Right ventricle myocardium superior (tissue), 1 donor: Measurements from ENCODE around the gene MTHFD1L. TPM values are rescaled to one million over a fixed set of nuclear protein-coding genes. Genes with fewer than 3 reads are reported as not detected.
"Not testable (repeated sequence)": the region's sequence is repeated elsewhere in the genome, so short reads cannot be mapped to it uniquely, and the experiment has no call there.

Experiments used
- ATAC-seq: fragments of 200-7000 bp; cut with Tn5 transposase; one replicate; pipeline ENCODE4 v1.9.1; 2020; ENCODE audit warnings: mild to moderate bottlenecking; ENCODE audit not compliant: poor library complexity
- DNase-seq: peaks from one replicate; pipeline ENCODE4 v3.0.0-alpha.2; 2020
- intact Hi-C: fragments of 100-400 bp; cut with DNase I; formaldehyde crosslinking; loops from one replicate; pipeline ENCODE4 v1.11.2; 2022
- total RNA-seq: library from RNA; stranded (reverse); fragmentation: NEBNext Ultra II Directional; extraction: Animal tissue kit (Norgen Biotek cat#: 25700); gene quantifications from one replicate; pipeline ENCODE4 v1.2.1, GENCODE V29; 2021
- donor health status: DM: no; HTN: yes; CAD: no; lungs with severe emphysema.

MTHFD1L gene
- total RNA-seq, 1 donor from 2014 or later: 2.9 TPM

DNA sequence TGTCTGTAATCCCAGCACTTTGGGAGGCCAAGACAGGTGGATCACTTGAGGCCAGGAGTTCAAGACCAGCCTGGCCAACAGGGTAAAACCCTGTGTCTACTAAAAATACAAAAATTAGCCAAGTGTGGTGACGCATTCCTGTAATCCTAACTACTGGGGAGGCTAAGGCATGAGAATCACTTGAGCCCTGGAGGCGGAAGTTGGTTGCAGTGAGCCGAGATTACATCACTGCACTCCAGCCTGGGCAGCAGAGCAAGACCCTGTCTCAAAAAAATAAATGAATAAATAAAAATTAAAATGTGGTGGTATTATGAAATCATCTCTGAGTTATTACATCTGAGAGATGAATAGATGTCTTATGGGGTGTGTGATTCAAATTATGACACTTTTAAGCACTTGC lies 247.4 kb downstream of the MTHFD1L start:
- ATAC-seq, DNase-seq, intact Hi-C loops: not testable (repeated sequence)

DNA sequence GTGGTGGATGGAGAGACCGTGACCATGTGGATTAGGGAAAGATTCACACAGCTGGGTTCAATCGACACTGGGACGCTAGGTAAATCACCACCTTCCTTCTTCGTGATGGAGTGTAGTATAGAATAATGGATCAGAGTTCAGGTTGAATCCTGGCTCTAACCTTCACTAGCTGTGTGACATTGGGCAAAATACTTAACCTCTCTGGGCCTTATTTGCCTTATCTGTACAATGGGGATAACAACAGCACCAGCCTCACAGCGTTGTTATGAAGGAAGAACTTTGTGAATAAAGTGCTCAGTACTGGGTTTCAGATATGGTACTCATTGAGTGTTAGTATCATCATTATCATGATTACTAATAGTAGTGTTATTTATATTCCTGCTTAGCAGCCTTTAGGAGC lies 248.1 kb downstream of the MTHFD1L start:
- ATAC-seq: no peak
- no peak for DNase-seq
- intact Hi-C loops: no loop called here

DNA sequence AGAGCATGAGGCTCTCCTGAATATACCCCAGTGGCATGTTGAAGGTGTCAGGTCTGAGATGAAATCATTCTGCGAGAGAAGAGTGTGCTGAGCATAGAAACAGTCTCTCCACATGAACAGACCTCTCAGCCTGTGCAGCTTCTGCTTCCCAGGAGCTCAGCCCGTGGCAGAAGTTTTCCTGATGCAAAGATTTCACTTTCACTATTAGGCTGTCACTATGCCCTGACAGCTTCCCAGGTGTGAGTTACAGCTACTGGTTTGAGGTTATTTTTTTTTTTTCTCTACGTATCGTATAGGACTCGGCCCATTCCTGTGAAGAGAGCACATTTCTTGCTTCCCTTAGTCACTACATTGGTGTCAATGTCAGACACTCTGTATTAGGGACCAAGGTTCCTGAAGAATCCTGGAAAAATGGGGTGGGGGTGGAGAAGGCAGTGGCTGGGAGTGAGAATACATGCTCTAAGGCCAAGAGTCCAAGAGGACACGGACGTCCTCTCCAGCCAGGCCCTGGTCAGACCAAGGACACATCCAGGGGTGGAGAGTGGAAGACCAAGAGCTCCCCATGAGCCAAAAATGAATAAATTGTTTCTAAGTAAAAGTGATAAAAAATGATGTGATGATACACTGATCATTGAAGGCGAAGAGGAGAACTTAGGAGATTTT lies 253.1 kb downstream of the MTHFD1L start:
- intact Hi-C loops: no loop called here
- ATAC-seq (no peak), DNase-seq (no peak)

DNA sequence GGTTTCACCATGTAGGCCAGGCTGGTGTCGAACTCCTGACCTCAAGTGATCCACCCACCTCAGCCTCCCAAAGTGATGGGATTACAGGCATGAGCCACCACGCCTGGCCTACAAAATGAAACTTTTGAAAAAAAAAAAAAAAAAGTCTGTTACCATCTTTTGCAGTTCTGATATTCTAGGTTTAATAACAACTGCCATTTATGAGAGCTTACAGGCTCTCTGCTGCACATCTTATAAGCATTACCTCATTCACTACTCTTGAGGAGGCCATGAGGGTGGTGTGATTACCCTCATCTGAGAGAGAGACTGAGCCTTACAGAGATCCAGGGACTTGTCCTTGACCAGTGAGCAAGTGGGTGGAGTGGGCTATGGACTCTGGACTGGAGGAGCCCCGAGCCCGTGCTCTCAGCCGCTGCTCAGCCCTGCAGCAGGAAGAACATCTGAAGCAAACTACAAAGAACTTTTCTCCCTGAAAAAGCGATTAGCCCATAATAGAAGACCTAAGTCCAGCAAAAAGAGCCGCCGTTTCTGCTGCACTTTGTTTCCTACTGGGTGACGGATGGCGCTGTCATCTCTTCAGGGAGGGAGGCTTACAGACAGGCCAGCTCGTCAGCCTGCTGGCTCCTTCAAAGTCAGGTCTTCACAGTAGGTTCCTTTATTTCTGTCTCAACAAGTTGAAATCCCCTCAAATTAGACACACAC lies 254.5 kb downstream of the MTHFD1L start:
- DNase-seq (no peak), ATAC-seq (no peak)
- intact Hi-C loops: no loop called here

DNA sequence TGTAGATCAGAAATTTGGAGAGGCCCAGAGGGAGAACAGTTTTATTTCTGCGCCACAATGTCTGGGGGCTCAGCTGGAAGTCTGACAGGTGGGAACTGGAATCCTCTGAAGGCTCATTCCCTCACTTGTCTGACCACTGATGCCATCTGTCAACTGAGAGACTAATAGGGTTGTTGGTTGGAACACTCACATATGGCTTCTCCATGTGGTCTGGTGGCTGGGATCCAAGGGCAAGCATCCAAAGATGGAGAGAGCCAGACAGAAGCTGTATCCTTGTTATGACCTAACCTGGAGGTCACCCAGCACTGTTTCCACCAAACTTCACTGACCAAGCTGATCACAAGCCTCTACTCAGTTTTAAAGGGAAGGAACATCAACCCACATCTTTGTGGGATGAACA lies 256.4 kb downstream of the MTHFD1L start:
- DNase-seq: peak; percentile 85
- intact Hi-C loops: no loop called here
- ATAC-seq: peak; percentile 97

DNA sequence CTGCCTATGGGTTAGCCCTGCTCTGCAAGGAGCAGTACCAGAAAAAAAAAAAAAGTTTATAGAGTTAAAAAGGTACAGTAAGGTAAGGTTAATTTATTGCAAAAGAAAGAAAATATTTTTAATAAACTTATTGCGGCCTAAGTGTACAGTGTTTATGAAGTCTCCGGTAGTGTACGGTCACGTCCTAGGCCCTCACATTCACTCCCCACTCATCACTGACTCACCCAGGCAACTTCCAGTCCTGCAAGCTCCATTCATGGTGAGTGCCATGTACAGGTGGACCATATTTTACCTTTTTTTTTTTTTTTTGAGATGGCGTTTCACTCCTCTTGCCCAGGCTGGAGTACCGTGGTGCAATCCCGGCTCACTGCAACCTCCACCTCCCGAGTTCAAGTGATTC lies 258.1 kb downstream of the MTHFD1L start:
- DNase-seq, intact Hi-C loops, ATAC-seq: not testable (repeated sequence)

DNA sequence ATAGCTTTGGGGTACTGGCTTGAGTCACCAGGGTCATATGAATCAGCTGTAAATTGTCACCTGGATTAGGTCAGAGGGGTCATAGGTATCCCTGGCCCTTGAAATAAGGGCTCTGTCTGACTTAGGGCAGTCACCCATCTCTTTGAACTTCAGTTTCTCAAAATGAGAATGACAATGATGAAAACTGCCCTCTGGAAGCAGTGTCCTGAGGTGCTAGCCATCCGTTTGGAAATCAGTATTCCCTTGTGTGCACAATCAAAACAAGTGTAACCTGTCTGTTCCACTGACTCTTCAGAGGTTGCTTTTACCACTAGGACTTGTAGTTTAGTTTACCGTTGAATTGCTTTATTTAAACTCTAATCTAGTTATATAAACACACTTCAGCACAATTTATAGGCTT lies 259.7 kb downstream of the MTHFD1L start:
- DNase-seq, intact Hi-C loops, ATAC-seq: not testable (repeated sequence)

DNA sequence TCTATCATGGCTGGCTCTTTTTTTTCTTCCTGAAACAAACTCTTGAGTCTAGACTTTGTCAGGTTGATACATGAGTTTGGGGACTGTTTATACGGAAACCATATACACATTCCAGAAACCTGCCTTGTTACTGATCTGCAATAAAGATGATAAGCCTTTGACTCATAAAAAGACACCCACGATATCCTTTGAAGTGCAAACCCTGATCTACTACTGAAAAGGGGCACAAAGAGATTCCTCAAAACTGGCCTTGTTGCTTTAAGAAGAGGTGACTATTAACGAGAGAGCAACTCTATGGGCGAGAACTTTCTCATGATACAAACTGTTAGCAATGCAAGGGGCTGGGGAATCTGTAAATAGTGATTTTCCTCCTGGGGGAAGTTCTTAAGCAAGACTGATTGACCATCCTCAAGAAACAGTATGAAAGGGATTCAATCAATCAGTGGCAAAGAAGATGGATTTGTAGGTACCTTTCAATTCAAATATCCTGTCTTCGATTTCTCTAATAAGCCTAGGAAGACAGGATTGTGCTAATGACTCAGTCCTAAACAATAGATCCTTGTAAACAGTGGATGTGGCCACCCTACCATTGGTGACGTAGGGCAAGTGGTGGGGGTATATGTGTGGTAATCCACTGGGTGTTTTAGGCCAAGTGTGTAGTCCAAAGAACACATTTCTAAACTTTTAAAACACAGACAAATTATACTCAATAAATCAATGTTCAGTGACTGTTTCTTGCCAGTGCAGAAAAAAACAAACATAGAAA lies 260.3 kb downstream of the MTHFD1L start:
- DNase-seq, ATAC-seq, intact Hi-C loops: not testable (repeated sequence)

DNA sequence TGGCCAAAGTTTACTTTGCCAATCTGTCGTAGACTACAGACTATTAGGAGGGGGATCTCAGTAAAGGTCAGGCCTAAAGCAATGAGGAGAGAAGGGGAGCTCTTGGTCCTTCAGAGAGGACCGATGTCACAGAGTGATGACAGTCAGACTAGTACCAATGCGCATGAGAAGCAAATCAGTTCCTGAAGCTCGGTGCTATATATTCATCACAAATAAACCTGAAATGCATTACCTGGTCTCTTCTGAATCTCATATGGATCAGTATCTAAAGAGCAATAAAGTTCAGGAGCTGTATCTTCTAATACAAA lies 260.9 kb downstream of the MTHFD1L start:
- intact Hi-C loops, DNase-seq, ATAC-seq: not testable (repeated sequence)

DNA sequence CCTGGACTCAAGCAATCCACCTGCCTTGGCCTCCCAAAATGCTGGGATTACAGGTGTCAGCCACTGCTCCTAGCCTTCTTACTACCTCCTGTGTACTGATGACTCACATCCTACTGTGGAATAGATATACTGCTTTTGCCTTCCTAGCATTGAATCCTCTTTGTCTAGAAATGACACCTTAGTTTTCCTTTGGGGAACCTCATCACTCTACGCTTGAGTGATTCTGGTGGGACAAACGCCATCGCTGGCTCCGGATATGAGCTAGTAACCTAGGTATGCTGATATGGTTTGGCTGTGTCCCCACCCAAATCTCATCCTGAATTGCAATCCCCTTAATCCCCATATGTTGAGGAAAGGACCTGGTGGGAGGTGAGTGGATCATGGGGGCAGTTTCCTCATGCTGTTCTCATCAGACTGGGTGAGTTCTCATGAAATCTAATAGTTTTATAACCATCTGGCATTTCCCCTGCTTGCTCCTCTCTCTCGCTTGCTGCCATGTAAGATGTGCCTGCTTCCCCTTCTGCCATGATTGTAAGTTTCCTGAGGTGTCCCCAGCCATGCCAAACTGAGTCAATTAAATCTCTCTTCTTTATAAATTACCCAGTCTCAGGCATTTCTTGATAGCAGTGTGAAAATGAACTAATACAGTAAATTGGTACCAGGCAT lies 261.8 kb downstream of the MTHFD1L start:
- DNase-seq, ATAC-seq, intact Hi-C loops: not testable (repeated sequence)

DNA sequence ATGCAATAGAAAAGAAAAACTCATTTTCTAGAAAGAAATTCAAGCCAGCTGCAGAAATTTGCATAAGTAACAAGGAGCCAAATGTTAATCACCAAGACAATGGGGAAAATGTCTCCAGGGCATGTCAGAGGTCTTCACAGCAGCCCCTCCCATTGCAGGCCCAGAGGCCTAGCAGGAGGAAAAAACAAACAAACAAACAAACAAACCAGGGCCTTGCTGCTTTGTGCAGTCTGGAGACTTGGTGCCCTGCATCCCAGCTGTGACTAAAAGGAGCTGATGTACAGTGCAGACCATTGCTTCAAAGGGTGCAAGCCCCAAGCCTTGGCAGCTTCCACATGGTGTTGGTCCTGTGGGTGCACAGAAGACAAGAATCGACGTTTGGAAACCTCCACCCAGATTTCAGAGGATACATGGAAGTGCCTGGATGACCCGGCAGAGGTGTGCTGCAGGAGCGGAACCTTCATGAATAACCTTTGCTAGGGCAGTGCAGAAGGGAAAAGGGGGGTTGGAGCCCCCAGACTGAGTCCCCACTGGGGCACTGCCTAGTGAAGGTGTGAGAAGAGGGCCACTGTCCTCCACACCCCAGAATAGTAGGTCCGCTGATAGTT lies 263.4 kb downstream of the MTHFD1L start:
- ATAC-seq (no peak), DNase-seq (no peak)
- intact Hi-C loops: no loop called here

DNA sequence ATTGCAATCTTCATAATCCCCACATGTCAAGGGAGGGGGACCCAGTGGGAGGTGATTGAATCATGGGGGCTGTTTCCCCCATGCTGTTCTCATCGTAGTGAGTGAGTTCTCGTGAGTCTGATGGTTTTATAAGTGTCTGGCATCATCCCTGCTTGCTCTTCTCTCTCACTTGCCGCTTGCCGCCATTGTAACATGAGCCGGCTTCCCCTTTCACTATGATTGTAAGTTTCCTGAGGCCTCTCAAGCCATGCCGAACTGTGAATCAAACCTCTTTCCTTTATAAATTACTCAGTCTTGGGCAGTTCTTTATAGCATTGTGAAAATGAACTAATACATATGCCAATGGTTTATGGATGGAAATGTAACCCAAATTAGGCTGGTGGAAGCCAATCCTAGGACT lies 264.8 kb downstream of the MTHFD1L start:
- ATAC-seq: no peak
- intact Hi-C loops: no loop called here
- DNase-seq: no peak

DNA sequence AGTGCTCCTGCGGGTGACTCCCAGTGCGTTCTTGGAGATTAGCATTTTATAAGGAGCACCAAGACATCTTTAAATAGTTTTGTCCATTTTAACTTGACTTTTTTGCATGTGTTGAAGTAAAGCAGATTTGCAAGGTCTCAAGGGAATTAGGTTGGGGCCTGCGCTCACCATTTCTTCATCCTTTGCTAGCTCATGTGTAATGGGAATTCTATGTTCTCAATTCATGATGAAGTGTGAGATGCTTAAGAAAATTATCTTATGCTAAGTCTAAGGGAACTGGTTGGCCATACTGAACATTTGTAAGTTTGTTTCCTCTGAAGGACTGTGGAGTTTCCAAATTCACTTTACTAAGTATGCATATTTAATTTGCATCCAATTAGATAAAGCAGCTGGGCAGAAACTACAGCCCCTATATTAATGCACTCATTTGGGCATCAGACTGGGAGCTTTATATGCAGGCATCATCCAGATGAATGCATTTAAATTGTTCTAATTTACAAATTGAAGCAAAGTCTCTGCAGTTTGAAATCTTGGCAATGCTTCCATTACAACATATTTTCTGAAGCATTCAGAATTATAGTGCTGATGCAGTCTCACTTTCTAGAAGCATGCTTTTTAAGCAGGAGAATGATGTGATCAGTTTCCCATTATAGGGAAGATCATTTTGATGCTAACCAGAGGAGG lies 266.0 kb downstream of the MTHFD1L start:
- DNase-seq: no peak
- ATAC-seq: no peak
- intact Hi-C loops: no loop called here

DNA sequence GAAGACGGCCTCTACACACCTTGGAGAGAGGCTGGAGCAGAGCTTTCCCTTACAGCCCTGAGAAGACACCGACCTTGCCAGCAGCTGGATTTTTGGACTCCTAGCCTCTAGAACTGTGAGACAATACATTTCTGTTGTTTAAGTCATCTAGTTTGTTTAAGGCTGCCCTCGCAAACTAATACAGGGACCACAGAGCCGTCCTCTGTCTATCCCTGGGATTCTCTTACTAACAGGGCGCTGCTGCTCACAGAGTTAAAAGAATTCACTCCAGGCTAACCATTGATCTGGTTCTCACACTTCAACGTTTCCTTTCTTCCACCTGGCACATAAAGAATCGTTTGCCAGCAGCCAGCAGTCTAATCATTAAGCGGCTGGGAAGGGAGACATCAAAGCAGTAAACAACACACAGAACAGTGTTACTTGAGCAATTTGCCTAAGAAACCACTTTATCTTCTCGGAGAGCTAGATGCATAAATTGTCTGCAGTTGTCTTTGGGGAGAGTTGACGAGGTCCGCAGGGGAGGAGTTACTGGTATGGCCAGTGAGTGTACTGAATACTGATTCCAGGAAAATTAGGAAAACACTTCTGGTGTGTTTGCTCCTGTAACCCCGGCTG lies 270.7 kb downstream of the MTHFD1L start:
- ATAC-seq: peak; percentile 53
- DNase-seq: peak; percentile 48
- intact Hi-C loops: no loop called here

DNA sequence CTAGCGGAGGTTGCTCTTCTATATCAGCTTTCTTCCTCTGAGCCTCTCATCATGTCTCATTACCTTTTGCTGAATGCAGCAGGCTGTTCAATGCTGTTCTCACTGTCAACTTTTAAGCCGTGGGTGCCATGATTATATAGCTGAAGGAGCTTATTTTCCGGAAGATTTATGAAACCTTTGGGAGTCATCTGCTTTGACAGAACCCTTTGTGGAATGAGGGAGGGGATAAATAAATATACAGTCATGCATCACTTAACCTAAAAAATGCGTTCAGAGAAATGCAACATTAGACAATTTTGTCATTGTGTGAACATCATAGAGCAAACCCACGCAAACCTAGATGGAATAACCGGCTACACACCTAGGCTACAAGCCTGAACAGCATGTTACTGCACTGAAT lies 272.0 kb downstream of the MTHFD1L start:
- no peak for DNase-seq
- ATAC-seq: no peak
- intact Hi-C loops: no loop called here

DNA sequence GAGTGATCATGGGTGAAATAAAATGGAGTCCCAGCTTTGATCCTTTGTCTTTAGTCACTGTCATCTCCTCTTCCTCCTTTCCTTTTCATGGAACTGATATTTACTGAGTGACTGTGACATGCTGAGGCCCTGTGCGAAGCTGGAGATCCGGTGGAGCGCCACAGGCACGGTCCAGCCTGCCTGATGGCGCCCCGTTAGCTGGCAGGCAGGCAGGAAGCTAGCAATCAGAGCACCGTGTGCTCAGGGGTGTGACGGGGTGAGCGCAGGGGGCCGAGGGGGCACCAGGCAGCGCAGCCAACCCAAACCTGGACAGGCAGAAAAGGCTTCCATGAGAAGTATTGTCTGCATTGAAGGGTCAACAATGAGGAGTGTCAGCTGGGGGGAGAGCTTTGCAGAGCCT lies 274.0 kb downstream of the MTHFD1L start:
- ATAC-seq: no peak
- DNase-seq: no peak
- intact Hi-C loops: no loop called here

DNA sequence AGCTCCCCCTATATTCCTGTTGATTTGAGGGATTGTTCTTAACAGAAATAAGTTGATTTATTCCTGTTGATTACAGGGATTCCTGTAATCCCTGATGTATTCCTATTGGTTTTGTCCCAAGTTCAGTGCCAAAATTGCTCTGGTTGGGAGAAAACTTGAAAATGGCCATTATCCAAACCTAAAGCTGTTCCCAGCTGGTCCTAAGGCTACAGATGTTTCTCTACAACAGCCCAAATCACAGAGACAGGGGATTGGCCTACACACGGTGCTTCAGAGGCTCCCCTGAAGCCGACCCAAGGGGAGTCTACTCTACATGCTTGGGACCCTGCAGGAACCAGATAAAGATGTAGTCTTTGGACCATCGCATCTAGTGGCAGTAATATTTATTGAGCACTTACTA lies 275.3 kb downstream of the MTHFD1L start:
- ATAC-seq (peak; percentile 58), DNase-seq (no peak)
- intact Hi-C loops: no loop called here

DNA sequence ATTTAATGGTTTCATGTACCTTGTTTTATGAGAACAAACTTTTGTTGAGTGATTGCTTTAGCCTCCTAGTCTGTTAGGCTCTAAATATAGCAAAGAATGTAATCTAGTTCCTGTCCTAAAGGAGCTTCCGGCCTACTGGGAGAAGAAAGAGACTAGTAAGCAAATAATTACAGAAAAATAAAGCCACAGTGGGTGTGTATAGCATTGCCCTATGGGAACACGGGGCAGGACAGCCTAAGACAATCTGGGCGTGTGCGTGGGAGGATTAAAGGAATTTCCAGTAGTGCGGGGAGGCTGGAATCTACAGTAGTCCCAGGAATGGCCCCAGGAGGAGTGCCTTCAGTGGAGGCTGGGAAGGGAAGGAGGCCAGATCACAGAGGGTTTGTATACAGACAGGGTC lies 276.2 kb downstream of the MTHFD1L start:
- intact Hi-C loops: no loop called here
- DNase-seq (no peak), ATAC-seq (peak; percentile 60)
